Measurements from ENCODE around the gene RNF135. TPM values are rescaled to one million over a fixed set of nuclear protein-coding genes. Genes with fewer than 3 reads are reported as not detected.
A peak's percentile ranks its signal among the peaks of the same experiment; 100 is the strongest.

Gene RNF135
- total RNA-seq, 1 experiment from 2014 or later: 8.0 TPM

DNA sequence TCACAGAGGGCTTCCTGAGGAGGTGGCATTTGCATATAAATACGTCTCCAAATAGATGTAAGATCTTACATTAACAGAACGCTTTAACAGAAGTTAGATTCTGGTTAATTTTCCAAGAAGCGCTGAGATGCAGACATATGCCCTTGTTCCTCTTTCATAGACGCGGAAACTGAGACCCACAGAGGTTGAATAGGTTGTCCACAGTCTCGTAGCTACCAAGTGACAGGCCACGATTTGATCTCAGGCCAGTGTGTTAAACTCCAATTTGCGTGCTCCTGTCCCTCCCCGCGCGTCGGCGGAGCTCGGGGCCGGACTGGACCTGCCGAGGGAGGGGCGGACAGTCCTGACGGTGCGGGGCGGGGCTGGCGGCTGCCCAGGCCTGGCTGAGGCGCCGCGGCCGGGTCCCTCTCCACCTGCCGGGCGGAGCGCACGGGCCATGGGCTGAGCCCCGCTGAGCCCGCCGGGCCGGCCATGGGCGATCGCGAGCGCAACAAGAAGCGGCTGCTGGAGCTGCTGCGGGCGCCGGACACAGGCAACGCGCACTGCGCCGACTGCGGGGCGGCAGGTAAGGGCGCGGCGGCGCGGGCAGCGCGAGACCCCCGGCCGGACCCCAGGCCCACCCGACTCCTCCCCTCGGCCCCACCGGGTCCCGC is 49.2 kb upstream of the RNF135 start, which contains the start of gene ADAP2:
ADAP2 (plus strand) TSS at position 402 of the 653 bp plus-strand sequence; CDS start at position 472, 70 bp downstream.
- H2BK15ac ChIP-seq (ENCODE audit: low read depth, low read length): no peak within 1 kb of the TSS
- no peaks in the 10 kb centered on the region for H3K79me1 ChIP-seq (ENCODE audit: insufficient read depth, low read depth, low read length, poor library complexity, severe bottlenecking)
- Mint-ChIP-seq H3K36me3 (ENCODE audit: insufficient read depth in 1 of 3, low read depth in 3 of 3) (no peaks in the 10 kb centered on the region; a peak in 1 of 7 replicates), H3K27me3 (ENCODE audit: low read depth) (peaks cover 76% of the 10 kb centered on the region), H3K4me3 (peak within 1 kb of the TSS; percentile 66 to 85), H3K27ac (no peak within 1 kb of the TSS), H3K4me1 (peaks cover 20 to 22% of the 10 kb centered on the region in 2 experiments), H3K9me3 (0 out of 5 replicates have a peak, but pooled peaks cover 0 to 2% of the 10 kb centered on the region in 2 experiments)
- no peak within 1 kb of the TSS for H3K56ac ChIP-seq (ENCODE audit: insufficient read length, low read depth, low read length)
- H3K9me3 ChIP-seq (ENCODE audit: control insufficient read depth, low read depth, low read length): no peaks in the 10 kb centered on the region
- no peak within 1 kb of the TSS for H3T11ph ChIP-seq (ENCODE audit: low read length)
- no peak within 1 kb of the TSS for H4K5ac ChIP-seq (ENCODE audit: insufficient read length, low read depth, low read length)
- H3K4ac ChIP-seq (ENCODE audit: low read depth, low read length): no peak within 1 kb of the TSS
- H3K27ac ChIP-seq (ENCODE audit: insufficient read length, low read depth, low read length): no peak within 1 kb of the TSS
- no peak within 1 kb of the TSS for H2BK120ac ChIP-seq (ENCODE audit: low read depth, low read length, poor library complexity, severe bottlenecking)
- no peak within 1 kb of the TSS for H3K9ac ChIP-seq (ENCODE audit: extremely low read depth, insufficient read length, low read length)
- H2BK20ac ChIP-seq (ENCODE audit: low read depth, low read length, poor library complexity, severe bottlenecking): no peak within 1 kb of the TSS
- H3K14ac ChIP-seq (ENCODE audit: insufficient read depth, low read length): no peak within 1 kb of the TSS; the same call in 1 of the 2 replicates
- H2BK12ac ChIP-seq (ENCODE audit: insufficient read length, low read depth, low read length): no peak within 1 kb of the TSS
- H3K4me2 ChIP-seq (ENCODE audit: insufficient read depth, insufficient read length, low read length): peak within 1 kb of the TSS; percentile 84
- H2AK5ac ChIP-seq (ENCODE audit: insufficient read length, low read length): no peak within 1 kb of the TSS
- peak; percentile 68 for DNase-seq
- peaks cover 2% of the 10 kb centered on the region; the same call in 1 of the 2 replicates for H3K4me1 ChIP-seq (ENCODE audit: insufficient read depth, low read length)
- no peak within 1 kb of the TSS for H2AFZ ChIP-seq (ENCODE audit: low read length)
- H3K27me3 ChIP-seq (ENCODE audit: insufficient read depth, low read length): peaks cover 21% of the 10 kb centered on the region; the same call in 1 of the 2 replicates
- TF ChIP-seq, protein P1, sequence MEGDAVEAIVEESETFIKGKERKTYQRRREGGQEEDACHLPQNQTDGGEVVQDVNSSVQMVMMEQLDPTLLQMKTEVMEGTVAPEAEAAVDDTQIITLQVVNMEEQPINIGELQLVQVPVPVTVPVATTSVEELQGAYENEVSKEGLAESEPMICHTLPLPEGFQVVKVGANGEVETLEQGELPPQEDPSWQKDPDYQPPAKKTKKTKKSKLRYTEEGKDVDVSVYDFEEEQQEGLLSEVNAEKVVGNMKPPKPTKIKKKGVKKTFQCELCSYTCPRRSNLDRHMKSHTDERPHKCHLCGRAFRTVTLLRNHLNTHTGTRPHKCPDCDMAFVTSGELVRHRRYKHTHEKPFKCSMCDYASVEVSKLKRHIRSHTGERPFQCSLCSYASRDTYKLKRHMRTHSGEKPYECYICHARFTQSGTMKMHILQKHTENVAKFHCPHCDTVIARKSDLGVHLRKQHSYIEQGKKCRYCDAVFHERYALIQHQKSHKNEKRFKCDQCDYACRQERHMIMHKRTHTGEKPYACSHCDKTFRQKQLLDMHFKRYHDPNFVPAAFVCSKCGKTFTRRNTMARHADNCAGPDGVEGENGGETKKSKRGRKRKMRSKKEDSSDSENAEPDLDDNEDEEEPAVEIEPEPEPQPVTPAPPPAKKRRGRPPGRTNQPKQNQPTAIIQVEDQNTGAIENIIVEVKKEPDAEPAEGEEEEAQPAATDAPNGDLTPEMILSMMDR (conservative IDR thresholded peaks at IDR 0.05): no peak
- no peak within 1 kb of the TSS for H2BK5ac ChIP-seq (ENCODE audit: insufficient read length, low read length)
- H3K23ac ChIP-seq (ENCODE audit: insufficient read length, low read depth, low read length): no peak within 1 kb of the TSS
- H3K18ac ChIP-seq (ENCODE audit: insufficient read length, low read depth, low read length): no peak within 1 kb of the TSS
- no CpG with 5 or more reads among the region's 60 CpGs for WGBS (ENCODE audit: extremely low coverage, insufficient read length, low lambda C conversion rate)
- H3K79me2 ChIP-seq (ENCODE audit: insufficient read depth, low read length): no peaks in the 10 kb centered on the region
- peaks cover 10% of the 10 kb centered on the region for H3K23me2 ChIP-seq (ENCODE audit: insufficient read length, low read depth, low read length, poor library complexity, severe bottlenecking)
- H4K20me1 ChIP-seq (ENCODE audit: control insufficient read depth, insufficient read depth, insufficient read length): no peaks in the 10 kb centered on the region
- no peak within 1 kb of the TSS for H4K91ac ChIP-seq (ENCODE audit: insufficient read length, low read depth, low read length)
- H4K8ac ChIP-seq (replicated peaks; ENCODE audit: insufficient read length, low read depth, low read length): no peak within 1 kb of the TSS
